NCI-H524 (cell line): Measurements from ENCODE around the gene CLGN.

Experiments
- DNase-seq, 2 experiments: peaks; one replicate each; lab custom pipeline; 2025; lab: John Stamatoyannopoulos, UW

The CLGN gene

DNA sequence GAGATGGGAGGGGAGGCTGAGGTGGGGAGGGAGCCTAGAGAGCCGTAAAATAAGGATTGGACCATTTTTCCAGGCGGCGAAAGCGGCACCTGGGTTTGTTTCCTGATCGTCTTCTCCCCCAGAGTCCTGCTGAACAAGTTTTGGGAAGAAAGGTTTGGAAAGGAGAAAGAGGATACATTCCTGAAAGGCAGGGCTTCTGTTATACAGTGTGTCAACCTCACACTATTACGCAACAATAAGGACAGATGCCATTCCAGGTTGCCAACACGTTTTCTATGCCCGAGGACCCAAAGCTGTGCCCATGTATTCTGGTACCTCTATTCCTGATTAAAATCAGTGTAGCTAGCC is 53.3 kb downstream of the CLGN start:
- DNase-seq, result no peak

DNA sequence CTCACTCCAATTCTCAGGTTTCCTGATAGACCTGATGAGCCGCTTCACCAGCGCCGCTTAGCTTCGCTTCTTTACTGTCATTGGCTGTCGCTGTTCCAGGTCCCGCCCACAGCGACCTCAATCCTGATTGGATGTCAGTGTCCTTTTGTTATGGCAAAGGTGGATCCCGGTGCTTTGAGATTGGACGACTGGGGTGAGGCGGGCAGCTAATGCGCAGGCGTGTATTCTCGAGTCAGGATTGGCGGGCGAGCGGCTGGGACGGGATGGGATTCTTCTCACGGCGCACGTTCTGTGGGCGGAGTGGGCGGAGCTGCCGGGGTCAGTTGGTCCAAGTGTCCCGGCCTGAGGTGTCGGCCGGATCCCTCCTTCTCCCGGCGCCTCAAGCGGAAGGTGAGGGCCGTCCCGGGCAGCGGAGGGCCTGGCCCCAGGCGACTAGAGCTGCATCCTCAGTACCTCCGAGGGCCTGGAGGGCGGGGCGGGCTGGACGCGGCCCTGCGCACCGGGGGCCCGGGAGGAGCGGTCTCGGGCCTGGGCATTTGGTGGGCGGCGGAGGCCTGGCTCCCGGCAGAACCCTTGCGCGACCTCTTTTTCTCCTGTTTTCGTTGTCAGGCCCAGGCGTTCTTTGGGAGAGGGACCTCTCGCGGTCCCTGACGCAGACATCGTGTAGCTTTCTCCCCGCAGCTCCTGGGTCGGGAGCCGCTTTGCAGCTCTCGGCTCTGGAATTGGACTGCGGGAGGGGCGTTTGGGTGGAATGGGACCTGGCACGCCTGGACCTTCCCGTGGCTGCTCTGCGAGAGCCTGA is 53.9 kb downstream of the CLGN start, which contains the start of gene SCOC:
Gene SCOC, plus strand, starts transcription at position 319 of the 802 bp plus-strand sequence. CDS start 5,525 bp downstream, outside the sequence.
- DNase-seq, result peak; percentile 95 to 96

DNA sequence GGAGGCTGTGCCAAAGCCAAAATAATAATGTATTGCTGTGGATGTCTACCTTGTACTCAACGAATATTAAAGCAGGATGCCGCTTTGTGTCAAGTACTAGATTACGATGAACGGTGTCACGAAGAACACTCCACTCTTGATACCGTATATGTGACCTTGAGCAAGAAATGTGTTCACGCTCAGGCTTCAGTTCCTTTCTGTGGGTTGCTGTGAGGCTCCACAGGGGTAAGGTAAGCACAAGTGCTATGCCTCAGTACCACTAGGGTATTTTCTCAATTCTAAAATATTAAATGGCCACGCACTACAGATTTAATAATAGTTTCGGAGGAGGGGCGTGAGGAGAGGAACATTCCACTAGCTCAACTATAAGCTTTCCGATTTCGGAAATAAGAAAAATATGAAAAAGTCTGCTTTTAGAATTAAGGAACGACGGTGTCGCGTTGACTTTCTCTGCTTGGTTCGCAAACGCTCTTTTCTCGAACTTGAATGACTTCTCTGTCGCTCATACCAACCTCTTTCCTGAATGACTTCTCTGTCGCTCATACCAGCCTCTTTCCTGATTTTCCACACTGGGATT is 54.6 kb downstream of the CLGN start:
- DNase-seq, result peak; percentile 5 to 27

DNA sequence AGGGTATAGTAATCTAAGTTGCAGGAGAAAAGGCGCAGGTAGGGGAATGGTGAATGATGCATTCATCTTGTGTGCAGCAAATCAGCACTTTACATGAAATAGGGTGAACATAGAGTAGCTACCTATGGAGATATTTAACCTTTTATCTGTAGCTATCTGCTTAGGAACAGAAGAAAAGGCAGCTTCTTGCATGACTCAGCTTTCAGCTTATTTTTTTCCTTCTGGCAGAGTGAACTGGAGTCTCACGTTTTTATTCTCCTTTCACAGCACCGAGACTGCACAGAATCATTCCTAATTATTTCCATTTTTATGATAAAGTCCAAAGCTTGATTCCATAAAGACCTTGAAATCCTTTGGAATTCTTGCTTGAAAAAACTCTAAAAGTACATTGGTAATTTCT is 58.8 kb downstream of the CLGN start:
- DNase-seq, result no peak

DNA sequence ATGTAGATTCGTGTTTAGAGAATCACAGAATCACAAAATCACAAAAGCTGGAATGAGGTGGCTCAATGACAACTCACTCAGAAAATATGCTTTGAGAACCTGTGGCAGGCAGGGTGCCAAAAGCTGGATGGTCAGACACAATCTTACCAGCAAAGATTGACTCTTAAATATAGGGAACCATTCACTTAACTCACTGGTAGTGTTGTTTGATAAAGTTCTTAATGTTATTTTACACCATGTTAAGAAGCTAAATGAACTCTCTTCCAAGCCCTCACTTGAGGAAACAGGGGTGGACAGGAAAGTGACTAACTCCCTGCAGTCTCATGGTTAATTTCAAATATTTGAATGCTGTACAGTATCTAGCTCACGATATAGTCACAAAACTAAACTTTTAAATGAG is 59.7 kb downstream of the CLGN start:
- DNase-seq, result no peak

DNA sequence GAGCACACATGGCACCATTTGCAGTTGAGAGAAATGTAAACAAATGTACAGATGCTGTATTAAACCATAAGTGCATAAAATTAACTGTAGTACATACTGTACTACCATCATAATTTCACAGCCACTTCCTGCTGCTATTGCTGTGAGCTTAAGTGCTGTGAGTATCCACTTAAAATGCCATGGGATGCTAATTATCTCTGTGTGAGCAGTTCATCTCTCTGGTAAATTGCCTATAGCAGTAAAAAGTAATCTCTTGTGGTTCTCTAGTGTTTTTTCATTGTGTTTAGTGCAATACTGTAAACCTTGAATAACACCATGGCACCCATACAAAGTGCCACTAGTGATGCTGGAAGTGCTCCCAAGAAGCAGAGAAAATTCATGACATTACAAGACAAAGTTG is 63.9 kb downstream of the CLGN start:
- DNase-seq, result peak in 1 of 2 experiments; percentile 6

DNA sequence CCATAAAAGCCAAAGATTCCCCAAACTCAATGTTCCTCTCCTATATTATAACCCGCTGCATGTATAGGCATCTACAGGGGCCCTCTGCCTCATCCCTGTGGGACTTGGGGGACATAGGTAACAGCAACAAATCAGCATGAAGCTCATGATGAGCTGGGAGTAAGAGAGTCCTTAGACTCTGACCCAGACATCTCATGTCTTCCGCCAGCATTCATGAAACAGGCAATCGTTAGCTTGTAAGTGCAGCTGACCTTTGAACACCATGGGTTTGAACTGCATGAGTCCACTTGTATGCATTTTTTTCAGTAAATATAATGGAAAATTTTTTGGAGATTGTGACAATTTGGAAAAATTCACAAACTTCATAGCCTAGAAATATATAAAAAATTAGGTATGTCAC is 64.4 kb downstream of the CLGN start:
- no peak for DNase-seq

DNA sequence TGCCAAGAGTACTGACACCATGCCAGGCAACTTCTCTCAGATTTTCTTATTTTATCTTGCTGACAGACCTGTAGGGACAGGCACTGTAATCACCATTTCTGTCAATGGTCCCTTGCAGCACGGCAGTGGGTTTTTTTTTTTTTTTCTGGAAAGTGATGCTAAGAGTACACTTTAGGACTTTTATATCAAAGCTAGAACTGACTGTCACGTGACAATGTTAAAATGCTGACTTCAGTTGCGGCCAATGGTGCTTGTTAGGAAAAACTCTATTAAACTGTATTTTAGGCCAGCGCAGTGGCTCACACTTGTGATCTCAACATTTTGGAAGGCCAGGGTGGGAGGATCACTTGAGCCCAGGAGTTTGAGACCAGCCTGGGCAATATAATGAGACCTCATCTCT is 66.3 kb downstream of the CLGN start:
- DNase-seq, result no peak

DNA sequence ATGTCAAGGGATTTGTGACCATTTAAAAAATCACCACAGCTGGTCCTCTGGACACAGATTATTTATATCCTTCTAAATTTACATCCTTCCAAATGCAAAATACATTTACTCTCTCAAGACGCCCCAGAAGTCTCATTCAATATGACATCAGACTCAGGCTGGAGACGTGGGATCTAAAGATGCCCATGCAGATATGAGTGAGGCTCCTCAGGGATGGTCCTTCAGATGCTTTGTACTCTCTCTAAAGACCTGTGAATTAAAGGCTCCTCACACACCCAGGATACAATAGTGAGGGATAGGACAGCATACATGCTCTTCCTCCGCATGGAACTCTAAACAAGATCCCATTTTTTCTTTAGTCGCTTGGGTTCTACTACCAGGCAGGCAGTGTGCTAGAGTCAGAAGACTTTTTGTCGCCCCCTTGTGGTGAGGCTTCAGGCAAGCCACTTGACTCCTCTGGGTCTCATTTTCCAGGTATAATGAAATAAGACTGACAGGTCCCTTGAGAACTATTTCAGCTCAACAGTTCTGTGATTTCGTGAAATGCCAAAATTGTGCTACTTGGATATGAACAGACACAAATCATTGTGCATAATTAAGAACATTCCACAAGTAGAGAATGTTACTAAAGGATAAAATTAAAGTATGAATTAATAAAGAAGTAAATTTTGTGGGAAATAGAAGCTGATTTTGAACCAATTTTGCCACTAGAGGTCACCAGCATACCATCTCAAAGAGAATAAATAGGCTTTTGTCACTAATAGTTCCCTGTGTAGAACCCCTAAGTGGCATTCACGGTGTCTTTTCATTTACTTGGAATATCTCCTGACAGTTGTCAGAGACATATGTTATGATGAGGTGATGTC is 67.7 kb downstream of the CLGN start:
- DNase-seq, result peak; percentile 64 to 84

DNA sequence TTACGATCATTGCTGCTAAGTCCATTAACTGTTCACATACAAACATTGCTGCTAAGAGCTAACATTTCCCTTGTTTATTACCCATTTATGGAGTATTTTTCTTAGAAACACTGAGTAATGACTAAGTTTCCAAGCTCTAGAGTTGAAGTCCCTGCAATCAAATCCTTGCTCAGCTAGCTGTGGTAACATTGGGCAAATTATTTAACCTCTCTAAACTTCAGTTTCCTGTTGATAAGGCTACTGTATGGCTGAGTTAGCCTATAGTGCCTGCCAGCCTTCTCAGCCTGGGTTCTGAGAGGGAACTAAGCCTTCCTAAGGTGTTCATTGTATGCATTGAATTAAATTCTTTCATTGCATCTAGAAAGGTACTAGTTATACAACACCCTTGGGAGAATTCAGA is 69.2 kb downstream of the CLGN start:
- no peak for DNase-seq

DNA sequence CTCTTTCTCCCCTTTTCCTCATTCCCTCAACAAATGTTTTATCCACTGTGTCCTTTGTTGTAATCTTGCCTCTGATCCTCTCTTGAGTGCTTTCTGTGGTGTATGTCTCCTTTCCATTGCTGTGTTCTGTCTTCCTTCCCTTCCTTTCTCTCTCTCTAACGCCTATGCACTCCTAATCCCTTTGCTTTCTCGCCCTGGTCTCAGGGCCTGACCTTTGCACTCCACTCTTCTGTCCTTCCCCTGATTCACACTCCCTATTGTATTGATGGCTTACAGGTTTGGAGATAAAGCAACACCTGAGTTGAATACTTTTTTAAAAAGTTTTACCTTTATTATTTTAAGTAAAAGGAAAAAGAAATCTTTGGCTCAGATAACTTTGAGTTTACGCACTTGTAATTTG is 69.6 kb downstream of the CLGN start:
- no peak for DNase-seq

DNA sequence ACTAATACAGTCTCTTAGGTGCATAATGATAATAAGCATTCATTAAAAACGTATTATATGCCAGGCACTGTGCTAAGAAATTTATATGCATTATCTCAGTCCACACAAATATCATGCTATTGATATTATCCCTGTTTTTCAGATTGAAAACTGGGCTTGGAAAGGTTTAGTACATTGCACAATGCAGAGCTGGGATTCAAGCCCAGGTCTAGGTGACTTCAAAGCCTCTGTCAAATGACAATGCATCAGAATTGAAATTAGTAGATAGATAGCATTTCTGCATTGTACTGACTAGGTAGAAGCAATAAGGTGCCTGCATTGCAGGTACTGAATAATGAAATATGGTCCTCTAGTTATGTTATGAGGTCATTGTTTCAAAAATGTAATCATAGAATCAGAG is 72.2 kb downstream of the CLGN start:
- DNase-seq, result no peak

DNA sequence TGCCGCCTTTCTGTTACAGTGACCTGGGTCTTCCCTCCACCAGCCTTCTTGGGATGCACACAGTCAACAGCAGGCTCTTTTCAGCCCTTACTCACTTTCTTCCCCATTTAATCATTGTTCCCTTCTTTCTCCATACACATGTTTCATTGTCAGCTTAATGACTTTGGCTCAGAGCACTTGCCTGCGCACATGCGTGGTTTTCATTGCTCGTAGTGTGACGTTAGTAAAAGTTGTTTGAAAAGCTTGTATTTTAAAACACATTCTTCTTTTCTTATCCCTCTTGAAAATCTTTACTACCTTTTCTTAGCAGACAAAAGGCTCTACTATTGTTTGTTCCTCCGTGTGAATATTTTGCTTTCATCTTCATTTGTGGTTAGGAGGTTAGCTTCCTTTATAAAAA is 73.7 kb downstream of the CLGN start:
- DNase-seq, result no peak

DNA sequence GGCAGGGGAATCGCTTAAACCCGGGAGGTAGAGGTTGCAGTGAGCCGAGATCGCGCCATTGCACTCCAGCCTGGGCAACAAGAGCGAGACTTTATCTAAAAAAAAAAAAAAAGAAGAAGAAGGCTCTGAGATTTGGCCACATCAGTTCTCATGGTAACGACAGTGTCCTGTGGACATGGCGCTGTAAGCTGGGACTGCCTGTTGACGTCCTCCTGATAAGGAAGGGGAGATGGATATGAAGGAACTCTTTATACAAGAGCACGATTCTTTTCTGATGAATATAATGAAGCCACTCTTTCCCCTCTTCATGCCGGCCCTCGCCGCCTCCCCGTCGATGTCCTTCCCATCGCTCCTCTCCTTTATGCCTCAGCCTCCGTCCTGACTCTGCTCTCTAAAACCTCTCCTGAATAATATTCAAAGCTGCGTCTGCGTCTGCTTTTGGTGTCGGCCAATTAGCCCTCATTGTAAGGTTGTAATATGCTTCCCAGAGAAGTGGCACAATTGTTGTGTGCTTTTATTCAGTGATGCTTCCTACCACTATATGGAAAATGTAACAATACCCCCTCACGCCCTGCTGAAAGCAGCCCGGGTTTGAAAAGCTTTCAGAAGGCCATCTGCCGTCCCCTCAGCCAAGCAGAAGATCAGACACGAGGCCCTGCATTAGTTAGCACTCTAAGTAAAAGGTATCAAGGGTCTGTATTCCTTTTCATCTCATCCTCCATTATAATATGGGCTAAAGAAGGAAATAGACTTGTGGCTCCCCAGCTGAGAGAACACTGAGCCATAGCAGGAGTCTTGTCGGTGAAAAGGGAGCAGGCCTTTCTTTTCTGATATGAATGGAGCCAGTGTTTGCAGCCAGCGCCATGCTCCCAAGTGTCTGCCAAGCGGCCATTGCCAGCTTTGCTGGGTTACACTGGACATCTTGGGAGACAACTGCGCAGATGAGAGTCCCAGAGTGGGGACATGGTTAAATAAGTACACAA is 76.1 kb downstream of the CLGN start:
- DNase-seq, result peak in 1 of 2 experiments; percentile 35

DNA sequence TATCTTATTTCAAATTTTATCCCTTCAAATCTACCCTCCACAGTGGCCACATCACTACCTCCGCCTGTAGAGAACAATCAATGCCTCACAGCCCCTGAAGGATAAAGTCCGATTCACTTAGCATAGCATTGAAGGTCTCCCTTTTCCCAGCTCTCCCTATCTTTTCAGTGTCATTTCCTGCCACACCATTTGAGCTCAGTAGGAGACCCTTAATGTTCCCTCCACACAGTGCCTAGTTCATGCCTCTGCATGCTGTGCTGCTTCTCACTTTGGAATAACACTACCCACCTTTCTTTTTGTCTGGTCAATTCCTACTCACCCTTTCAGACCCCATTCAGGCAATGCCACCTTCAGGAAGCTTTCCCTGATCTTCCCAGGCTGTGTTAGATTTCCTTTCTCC is 77.6 kb downstream of the CLGN start:
- no peak for DNase-seq

DNA sequence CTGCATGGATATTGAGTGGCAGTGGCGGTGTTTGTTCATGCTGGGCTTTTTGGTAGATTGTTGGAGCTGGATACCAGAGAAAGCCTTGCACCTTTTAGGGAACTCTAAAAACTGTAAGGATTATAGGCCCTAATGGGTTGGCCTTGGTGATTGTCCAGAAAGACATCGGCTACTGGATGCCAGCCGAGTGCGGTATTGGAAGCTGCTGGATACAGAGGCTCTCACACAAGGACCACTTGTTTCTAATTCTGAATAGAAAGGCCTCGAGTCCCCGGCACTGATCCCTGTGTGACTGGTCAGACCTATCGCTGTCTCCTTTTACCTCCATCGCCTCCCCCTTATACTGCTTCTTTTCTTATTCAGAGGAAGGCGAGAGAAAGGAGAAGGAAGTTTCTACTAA is 81.3 kb downstream of the CLGN start:
- no peak for DNase-seq

DNA sequence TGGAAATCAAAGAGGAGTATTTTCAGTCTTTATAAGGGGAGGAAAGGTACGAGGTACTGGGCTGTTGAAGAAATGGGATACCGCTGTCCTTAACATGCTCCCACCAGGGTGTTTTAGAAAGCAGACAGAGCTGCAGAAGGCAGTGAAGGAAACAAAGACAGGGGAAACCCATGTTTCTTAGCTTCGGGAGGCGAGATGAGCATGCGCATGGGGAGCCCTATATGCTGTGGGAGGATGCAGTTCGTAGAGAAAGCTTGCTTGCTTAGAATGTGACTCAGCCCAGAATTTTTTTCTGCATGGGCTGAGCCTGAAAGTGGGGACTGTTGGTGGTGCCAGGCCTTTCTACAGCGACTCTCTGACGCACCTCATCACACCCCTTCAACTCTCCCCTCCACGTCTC is 82.8 kb downstream of the CLGN start:
- no peak for DNase-seq

DNA sequence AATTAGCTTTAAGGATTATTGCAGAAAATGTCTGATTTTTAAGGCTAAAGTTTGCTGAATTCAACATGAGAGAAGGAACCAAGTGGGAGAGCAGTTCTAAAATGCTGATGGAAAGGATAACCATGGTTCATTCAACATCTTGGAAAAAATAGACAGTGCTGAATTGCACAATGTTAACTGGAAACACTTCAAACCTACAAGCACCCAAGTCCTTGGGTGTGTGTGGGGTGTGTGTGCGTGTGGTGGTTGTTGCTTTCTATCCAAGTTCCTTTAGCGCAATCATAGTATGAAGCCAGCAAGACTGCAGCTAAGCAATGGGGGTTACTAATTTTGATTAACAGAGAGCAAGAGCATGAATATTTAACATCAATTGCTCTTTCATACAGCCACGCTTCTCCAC is 83.3 kb downstream of the CLGN start:
- no peak for DNase-seq

DNA sequence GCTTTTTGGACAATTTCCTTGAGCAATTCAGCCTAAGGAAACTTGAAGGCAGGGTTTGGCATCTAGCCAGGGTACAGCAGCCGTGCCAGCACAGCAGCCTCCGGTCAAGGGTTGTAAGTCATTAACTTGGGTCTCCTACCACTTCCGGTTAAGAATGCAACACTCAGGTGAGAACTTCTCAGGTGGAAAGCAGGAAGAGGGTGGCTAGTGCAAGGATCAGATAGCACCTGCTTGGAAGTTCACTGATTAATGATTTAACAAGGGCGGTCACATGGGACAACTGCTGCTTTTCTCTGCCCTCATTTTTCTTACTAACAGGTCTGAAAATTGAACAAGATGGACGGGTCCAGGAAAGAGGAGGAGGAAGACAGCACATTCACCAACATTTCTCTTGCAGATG is 84.1 kb downstream of the CLGN start:
- DNase-seq, result peak in 1 of 2 experiments; percentile 2

DNA sequence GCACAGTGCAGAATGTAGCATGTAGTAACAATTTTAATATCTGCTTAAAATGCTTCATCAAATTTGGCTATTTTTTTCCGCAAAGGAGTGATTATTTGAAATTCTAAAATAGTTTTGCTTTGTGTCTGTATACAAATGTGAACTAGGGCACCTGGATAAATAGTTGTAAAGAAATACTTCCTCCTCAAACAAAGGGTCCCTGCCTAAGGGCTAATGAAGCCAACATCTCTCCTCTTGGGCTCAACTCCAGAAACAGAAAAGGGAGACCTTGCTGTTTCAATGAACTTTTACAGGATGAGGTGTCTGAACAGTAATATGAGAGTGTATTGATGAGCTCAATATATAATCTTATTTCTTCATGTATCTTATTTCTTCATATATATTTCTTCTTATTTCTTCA is 84.8 kb downstream of the CLGN start:
- no peak for DNase-seq
